Embryonic facial prominence (tissue), 1 donor: Measurements from ENCODE around the gene NRP1.

Experiments
- DNase-seq: peaks from one replicate; pipeline ENCODE4 v3.0.0-alpha.2; 2016; ENCODE audit errors: extremely low spot score

NRP1 gene

GRCh38 chr10:33212061-33212748 lies 122.3 kb downstream of the NRP1 start:
- DNase-seq: no peak

GRCh38 chr10:33211106-33211878 lies 123.2 kb downstream of the NRP1 start:
- no peak for DNase-seq

GRCh38 chr10:33209802-33210201 lies 124.7 kb downstream of the NRP1 start:
- no peak for DNase-seq

GRCh38 chr10:33208166-33208565 lies 126.3 kb downstream of the NRP1 start:
- DNase-seq: no peak

- no peak for DNase-seq
Measured at GRCh38 chr10:33204031-33204430, 130.4 kb downstream of the NRP1 start.

GRCh38 chr10:33201971-33202370 lies 132.5 kb downstream of the NRP1 start:
- DNase-seq: no peak

GRCh38 chr10:33201056-33201780 lies 133.2 kb downstream of the NRP1 start:
- no peak for DNase-seq

- no peak for DNase-seq
Measured at GRCh38 chr10:33199731-33200232, 134.7 kb downstream of the NRP1 start.

GRCh38 chr10:33198610-33199009 lies 135.9 kb downstream of the NRP1 start:
- DNase-seq: no peak

- no peak for DNase-seq
Measured at GRCh38 chr10:33196710-33197491, 137.6 kb downstream of the NRP1 start.

- no peak for DNase-seq
Measured at GRCh38 chr10:33196377-33196706, 138.1 kb downstream of the NRP1 start.

- no peak for DNase-seq
Measured at GRCh38 chr10:33195608-33196376, 138.7 kb downstream of the NRP1 start.

GRCh38 chr10:33193701-33194521 lies 140.6 kb downstream of the NRP1 start:
- DNase-seq: no peak

GRCh38 chr10:33193057-33193700 lies 141.3 kb downstream of the NRP1 start:
- DNase-seq: peak; percentile 72

- no peak for DNase-seq
Measured at GRCh38 chr10:33192190-33192589, 142.3 kb downstream of the NRP1 start.

- DNase-seq: no peak
Measured at GRCh38 chr10:33190406-33190805, 144.1 kb downstream of the NRP1 start.

GRCh38 chr10:33189808-33190207 lies 144.7 kb downstream of the NRP1 start:
- no peak for DNase-seq

- no peak for DNase-seq
Measured at GRCh38 chr10:33189363-33189762, 145.1 kb downstream of the NRP1 start.

- no peak for DNase-seq
Measured at GRCh38 chr10:33187427-33187999, 147.0 kb downstream of the NRP1 start.
